HepG2 (cell line): ENCODE data around the gene UBC. TPM values are rescaled to one million over a fixed set of nuclear protein-coding genes. Genes with fewer than 3 reads are reported as not detected.

Experiments used
- AHDC1 ChIP-seq: sonication (generic); formaldehyde crosslinking; IDR thresholded peaks from 2 replicates; pipeline ENCODE4 v1.5.1; 2020; ENCODE audit warnings: mild to moderate bottlenecking, missing genetic modification reagents, borderline replicate concordance
- CCDC6 ChIP-seq: sonication (generic); formaldehyde crosslinking; IDR thresholded peaks from 2 replicates; pipeline ENCODE4 v1.8.1; 2022; ENCODE audit warnings: mild to moderate bottlenecking, missing genetic modification reagents, moderate library complexity
- HIC2 ChIP-seq: sonication (generic); formaldehyde crosslinking; IDR thresholded peaks from 2 replicates; pipeline ENCODE4 v1.9.0; 2022; ENCODE audit warnings: low read depth, missing genetic modification reagents
- HNRNPUL1 ChIP-seq: fragments of 200-400 bp; formaldehyde crosslinking; IDR thresholded peaks from 2 replicates; pipeline ENCODE4 v1.6.1; 2017; ENCODE audit warnings: low read depth, mild to moderate bottlenecking, low read length, moderate library complexity
- MNT ChIP-seq: fragments of 450-650 bp; IDR thresholded peaks from 2 replicates; pipeline ENCODE4 v1.6.1; 2016
- SP140L ChIP-seq: sonication (generic); formaldehyde crosslinking; IDR thresholded peaks from 2 replicates; pipeline ENCODE4 v1.4.0; 2020; ENCODE audit warnings: missing genetic modification reagents, borderline replicate concordance
- TIGD3 ChIP-seq: sonication (generic); formaldehyde crosslinking; IDR thresholded peaks from 2 replicates; pipeline ENCODE4 v1.5.1; 2020; ENCODE audit warnings: mild to moderate bottlenecking, missing genetic modification reagents, borderline replicate concordance
- YEATS4 ChIP-seq: sonication (generic); formaldehyde crosslinking; IDR thresholded peaks from 2 replicates; pipeline ENCODE4 v1.4.0; 2020; ENCODE audit warnings: missing genetic modification reagents, borderline replicate concordance
- ZBTB14 ChIP-seq: sonication (generic); formaldehyde crosslinking; IDR thresholded peaks from 2 replicates; pipeline ENCODE4 v1.4.0; 2020; ENCODE audit warnings: missing genetic modification reagents
- ZNF18 ChIP-seq: sonication (generic); formaldehyde crosslinking; IDR thresholded peaks from 2 replicates; pipeline ENCODE4 v1.8.0; 2022; ENCODE audit warnings: mild to moderate bottlenecking, missing genetic modification reagents; ENCODE audit not compliant: insufficient replicate concordance
- ZSCAN30 ChIP-seq: sonication (generic); formaldehyde crosslinking; IDR thresholded peaks from 2 replicates; pipeline ENCODE4 v1.5.0; 2020; ENCODE audit warnings: mild to moderate bottlenecking, missing genetic modification reagents
- polyA plus RNA-seq, 8 experiments: library from polyadenylated mRNA; depleted of rRNA in 3 of 8; stranded (reverse) in 7 of 8; unstranded in 1 of 8; fragments of >200 nt; fragmentation: Illumina TruSeq in 4 of 8; extraction: Trizol in 4 of 8; gene quantifications; 2 replicates each; pipeline versions ENCODE4 v1.2.1 to v1.2.3, GENCODE V29; 2011 to 2016; ENCODE audit warnings: low read depth in 4 of 8, missing spikeins in 1 of 8, mixed read lengths in 1 of 8; ENCODE audit not compliant: insufficient read depth in 1 of 8
- total RNA-seq, 5 experiments: library from RNA; depleted of rRNA; stranded (reverse); fragments of >200 nt; fragmentation: Illumina TruSeq; extraction: Trizol; gene quantifications; 2 replicates each; pipeline ENCODE4 v1.2.3, GENCODE V29; 2016; ENCODE audit warnings: low read depth in 1 of 5

The UBC gene
- total and polyA plus RNA-seq, 2 of the 13 experiments (the other 11 are each of a cell fraction or from before 2014, with no cell fraction given), result 805 to 1,432 TPM

- no peak for TF ChIP-seq ZBTB14
- TF ChIP-seq AHDC1, result no peak
- TF ChIP-seq TIGD3 (CRISPR knock-in tag), result no peak
- no peak for TF ChIP-seq MNT
- no peak for TF ChIP-seq SP140L (CRISPR knock-in tag)
- no peak for TF ChIP-seq ZSCAN30 (CRISPR knock-in tag)
- TF ChIP-seq ZNF18, result no peak
- no peak for TF ChIP-seq YEATS4 (CRISPR knock-in tag)
- TF ChIP-seq HNRNPUL1, result no peak
- TF ChIP-seq CCDC6 (CRISPR knock-in tag), result no peak
- TF ChIP-seq HIC2 (CRISPR knock-in tag), result peak; percentile 98
Measured at GRCh38 chr12:124898200-124898922, 16.1 kb downstream of the UBC start (continued).
